ENCODE data around the gene ITGB7. TPM values are rescaled to one million over a fixed set of nuclear protein-coding genes. Genes with fewer than 3 reads are reported as not detected.

The ITGB7 gene
- polyA plus RNA-seq, 1 of the 3 experiments (the other 2 are of a cell fraction): 0.25 TPM

GRCh38 chr12:53194973-53195372 is 12.1 kb downstream of the ITGB7 start:
- no peak for DNase-seq
- H3K36me3 ChIP-seq (replicated peaks in 1 of 2; ENCODE audit: control insufficient read depth in 1 of 2, insufficient read depth in 2 of 2, low read length in 1 of 2): peaks cover 0 to 6% of the 10 kb centered on the region in 2 experiments
- no peaks in the 10 kb centered on the region; a peak in 1 of 4 replicates for H3K4me1 ChIP-seq (ENCODE audit: control insufficient read depth in 1 of 2, insufficient read depth in 2 of 2, low read depth in 1 of 2, low read length in 1 of 2)
- H3K9ac ChIP-seq: no peak overlapping the region
- H3F3A ChIP-seq (replicated peaks; ENCODE audit: insufficient read depth): peaks cover 4% of the 10 kb centered on the region
- ChIA-PET CTCF (interaction anchor here (1.3 to 9.5 kb wide), 6 partner anchors 8 to 130 kb away, joined by 3 to 181 read pairs (median 68); partner anchors contain the start of gene ITGB7), POLR2A (no interaction called here)
- no peak overlapping the region for H3K4me3 ChIP-seq (ENCODE audit: low read depth in 2 of 2, low read length in 1 of 2)
- H2AFZ ChIP-seq (ENCODE audit: low read depth): no peak overlapping the region
- H3K9me3 ChIP-seq: no peaks in the 10 kb centered on the region
- H3K27ac ChIP-seq (ENCODE audit: low read depth in 2 of 2, low read length in 1 of 2): no peak overlapping the region
- no peak overlapping the region for H3K4me2 ChIP-seq
- WGBS (ENCODE audit: low lambda C conversion rate): 68% methylated on average over 1 of the region's 1 CpG
- H3K27me3 ChIP-seq (ENCODE audit: insufficient read depth): no peaks in the 10 kb centered on the region
- H3K79me2 ChIP-seq (ENCODE audit: insufficient read depth): no peaks in the 10 kb centered on the region
- TF ChIP-seq TEAD4 (IDR thresholded peaks at IDR 0.05; ENCODE audit: borderline replicate concordance, insufficient read depth) (no peak), CHD2 (IDR thresholded peaks at IDR 0.05; ENCODE audit: low read length, partially characterized antibody) (no peak), RAD21 (IDR thresholded peaks at IDR 0.05; ENCODE audit: low read length) (no peak), MEF2A (IDR thresholded peaks at IDR 0.05; ENCODE audit: borderline replicate concordance, low read depth) (no peak), TAF1 (IDR thresholded peaks at IDR 0.05; ENCODE audit: borderline replicate concordance, low read depth, low read length) (no peak), GATA2 (CRISPR knock-in tag; IDR thresholded peaks at IDR 0.05) (no peak), MXI1 (IDR thresholded peaks at IDR 0.05; ENCODE audit: low read depth, low read length) (no peak)
- H4K20me1 ChIP-seq (ENCODE audit: insufficient read depth): no peaks in the 10 kb centered on the region
- no peaks in the 10 kb centered on the region for H3K9me2 ChIP-seq

GRCh38 chr12:53193985-53194716 is 12.9 kb downstream of the ITGB7 start:
- Histone ChIP-seq H3K4me1 (ENCODE audit: control insufficient read depth in 1 of 2, insufficient read depth in 2 of 2, low read depth in 1 of 2, low read length in 1 of 2) (no peaks in the 10 kb centered on the region; a peak in 1 of 4 replicates), H3K4me2 (no peak overlapping the region), H2AFZ (ENCODE audit: low read depth) (no peak overlapping the region), H3F3A (replicated peaks; ENCODE audit: insufficient read depth) (peaks cover 5% of the 10 kb centered on the region), H3K27me3 (ENCODE audit: insufficient read depth) (no peaks in the 10 kb centered on the region), H3K9ac (no peak overlapping the region), H3K4me3 (ENCODE audit: low read depth in 2 of 2, low read length in 1 of 2) (no peak overlapping the region), H3K36me3 (replicated peaks in 1 of 2; ENCODE audit: control insufficient read depth in 1 of 2, insufficient read depth in 2 of 2, low read length in 1 of 2) (peaks cover 3 to 6% of the 10 kb centered on the region in 2 experiments), H3K79me2 (ENCODE audit: insufficient read depth) (no peaks in the 10 kb centered on the region), H3K9me3 (no peaks in the 10 kb centered on the region), H4K20me1 (ENCODE audit: insufficient read depth) (no peaks in the 10 kb centered on the region), H3K27ac (ENCODE audit: low read depth in 2 of 2, low read length in 1 of 2) (no peak overlapping the region), H3K9me2 (no peaks in the 10 kb centered on the region)
- ChIA-PET POLR2A (interaction anchor here (0.7 kb wide), 1 partner anchor 34 kb away, joined by 4 read pairs; no protein-coding TSS in a partner anchor), CTCF (interaction anchor here (1.2 to 9.5 kb wide), 6 partner anchors 12 to 129 kb away, joined by 4 to 181 read pairs (median 74); partner anchors contain the start of gene ITGB7)
- no peak for DNase-seq
- WGBS (ENCODE audit: low lambda C conversion rate): 79% methylated on average over 11 of the region's 11 CpGs
- TF ChIP-seq MXI1 (IDR thresholded peaks at IDR 0.05; ENCODE audit: low read depth, low read length) (no peak), RFX5 (IDR thresholded peaks at IDR 0.05; ENCODE audit: low read length) (no peak), NRF1 (IDR thresholded peaks at IDR 0.05; ENCODE audit: low read depth, low read length) (no peak), GABPA (IDR thresholded peaks at IDR 0.05; ENCODE audit: low read depth) (no peak), FOXM1 (IDR thresholded peaks at IDR 0.05; ENCODE audit: low read depth) (no peak), CTCF (IDR thresholded peaks at IDR 0.05) (no peak), PBX3 (IDR thresholded peaks at IDR 0.05) (no peak), JUND (IDR thresholded peaks at IDR 0.05) (no peak), ZBTB33 (IDR thresholded peaks at IDR 0.05; ENCODE audit: borderline replicate concordance, low read depth) (no peak), SIN3A (IDR thresholded peaks at IDR 0.05; ENCODE audit: borderline replicate concordance, low read depth, low read length) (no peak), FOXJ3 (CRISPR knock-in tag; IDR thresholded peaks at IDR 0.05) (no peak), IRF3 (IDR thresholded peaks at IDR 0.05; ENCODE audit: low read depth, low read length) (no peak)
